HG03575 (cell line): Measurements from ENCODE around the gene FAAH.

ENCODE experiments used
- ATAC-seq: cut with Tn5 transposase; IDR thresholded peaks from one replicate; pipeline ENCODE4 v1.9.1; 2021; ENCODE audit not compliant: unreplicated experiment, insufficient number of reproducible peaks, low FRiP score; ENCODE audit errors: extremely low read depth

The FAAH gene

DNA sequence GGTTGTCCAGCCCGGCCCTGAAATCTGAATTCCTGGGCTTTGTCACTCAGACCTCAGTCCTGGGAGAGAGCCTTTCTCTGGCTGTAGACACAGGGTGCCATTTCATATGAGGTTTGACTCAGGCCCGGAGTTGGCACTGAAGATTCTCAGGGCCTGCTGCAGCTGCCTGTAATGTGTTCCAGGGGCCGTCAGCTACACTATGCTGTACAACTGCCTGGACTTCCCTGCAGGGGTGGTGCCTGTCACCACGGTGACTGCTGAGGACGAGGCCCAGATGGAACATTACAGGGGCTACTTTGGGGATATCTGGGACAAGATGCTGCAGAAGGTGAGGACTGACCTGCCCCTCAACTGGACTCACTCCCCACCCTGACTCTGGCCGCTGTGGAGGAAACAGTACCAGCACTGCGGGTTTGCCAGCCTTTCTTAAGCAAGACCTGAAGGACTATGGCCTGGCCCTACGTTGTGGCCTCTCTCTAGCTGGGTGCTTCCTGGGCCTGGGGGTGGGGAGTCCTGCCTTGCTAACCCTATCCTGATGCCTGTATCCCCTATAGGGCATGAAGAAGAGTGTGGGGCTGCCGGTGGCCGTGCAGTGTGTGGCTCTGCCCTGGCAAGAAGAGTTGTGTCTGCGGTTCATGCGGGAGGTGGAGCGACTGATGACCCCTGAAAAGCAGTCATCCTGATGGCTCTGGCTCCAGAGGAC is 18.9 kb downstream of the FAAH start:
- ATAC-seq, result no peak

DNA sequence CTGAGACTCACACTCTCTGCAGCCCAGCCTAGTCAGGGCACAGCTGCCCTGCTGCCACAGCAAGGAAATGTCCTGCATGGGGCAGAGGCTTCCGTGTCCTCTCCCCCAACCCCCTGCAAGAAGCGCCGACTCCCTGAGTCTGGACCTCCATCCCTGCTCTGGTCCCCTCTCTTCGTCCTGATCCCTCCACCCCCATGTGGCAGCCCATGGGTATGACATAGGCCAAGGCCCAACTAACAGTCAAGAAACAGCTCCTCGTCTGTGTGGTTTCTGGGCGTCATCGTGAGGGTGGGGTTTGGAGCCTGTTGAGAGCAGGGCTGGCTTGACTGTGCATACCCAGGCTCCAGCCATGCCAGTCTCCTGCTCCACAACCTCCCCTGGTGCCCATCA is 19.5 kb downstream of the FAAH start:
- no peak for ATAC-seq

- no peak for ATAC-seq
Measured at GRCh38 chr1:46415514-46415913, 21.4 kb downstream of the FAAH start.

DNA sequence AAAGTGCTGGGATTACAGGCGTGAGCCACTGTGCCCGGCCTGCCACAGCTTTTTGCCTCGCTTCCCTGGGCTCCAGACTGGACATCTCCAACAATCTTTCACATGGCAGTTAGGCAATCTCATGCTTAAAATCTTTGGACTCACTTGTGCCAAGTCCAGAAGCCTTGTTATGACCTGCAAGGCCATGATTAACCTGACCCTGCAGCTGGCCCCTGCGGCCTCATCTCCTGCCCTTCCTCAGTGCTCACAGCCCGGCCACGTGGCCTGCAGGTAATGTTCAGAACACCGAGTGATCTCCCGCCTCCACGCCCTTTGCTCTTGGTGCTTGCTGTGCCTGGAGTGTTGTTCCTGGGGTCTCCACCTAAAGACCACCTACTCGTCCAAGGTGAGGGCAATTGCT is 24.9 kb downstream of the FAAH start:
- ATAC-seq, result no peak

DNA sequence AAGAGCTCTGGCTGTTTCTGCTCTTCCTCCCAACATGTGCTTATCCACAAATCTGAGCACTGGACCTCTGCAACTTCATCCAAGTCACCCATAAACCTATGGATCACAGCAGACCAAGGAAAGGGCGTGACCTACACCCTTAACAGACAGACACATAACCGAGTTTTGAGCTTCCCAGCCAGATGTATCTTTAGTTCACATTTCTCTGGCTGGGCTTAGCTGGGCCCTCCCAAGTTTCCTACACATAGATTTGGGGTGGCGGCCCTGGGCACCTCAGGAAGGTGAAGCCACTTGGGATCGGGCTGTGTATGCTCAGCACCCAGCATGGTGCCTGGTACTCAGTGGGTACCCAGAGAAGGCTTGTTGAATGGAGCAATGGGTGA is 26.4 kb downstream of the FAAH start:
- ATAC-seq, result no peak

DNA sequence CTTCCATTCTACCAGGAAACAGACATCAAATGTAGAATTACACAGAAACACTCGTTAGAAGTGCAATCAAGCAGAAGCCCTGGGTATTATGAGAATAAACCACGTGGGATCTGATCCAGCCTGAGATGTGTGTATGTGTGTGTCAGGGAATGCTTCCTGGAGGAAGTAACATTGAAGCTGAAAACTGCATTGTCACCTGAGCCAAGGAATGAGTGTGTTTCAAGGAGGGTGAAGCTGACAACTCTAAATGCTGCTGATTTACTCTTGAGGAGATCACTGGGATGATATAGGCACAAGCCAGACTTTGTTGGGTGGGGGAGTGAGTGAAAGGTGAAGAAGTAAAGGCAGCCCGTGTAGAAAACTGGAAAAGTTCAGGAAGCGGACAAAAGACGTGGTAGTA is 27.6 kb downstream of the FAAH start:
- no peak for ATAC-seq

- ATAC-seq, result no peak
Measured at GRCh38 chr1:46422261-46422871, 28.2 kb downstream of the FAAH start.

GRCh38 chr1:46423574-46424240 is 29.6 kb downstream of the FAAH start:
- no peak for ATAC-seq

DNA sequence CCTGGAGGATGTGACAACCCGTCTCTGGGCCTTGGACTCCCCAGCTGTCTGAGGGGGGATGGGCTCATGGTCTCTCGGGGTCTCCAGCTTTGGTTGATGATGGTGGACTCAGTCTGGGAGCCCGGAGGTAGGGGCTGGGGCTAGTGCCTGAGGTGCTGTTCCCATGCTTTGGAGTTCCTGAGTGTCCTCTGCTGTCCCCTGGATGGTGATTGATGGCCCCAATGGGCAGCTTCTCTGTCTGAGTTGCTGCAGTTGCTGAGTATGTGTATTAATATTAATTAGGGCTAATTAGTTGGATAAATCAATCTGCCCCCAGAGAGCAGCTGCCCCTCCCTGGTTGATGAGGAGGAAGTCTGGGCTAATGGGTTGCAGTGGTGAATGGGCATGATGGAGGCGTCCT is 30.6 kb downstream of the FAAH start:
- ATAC-seq, result no peak

DNA sequence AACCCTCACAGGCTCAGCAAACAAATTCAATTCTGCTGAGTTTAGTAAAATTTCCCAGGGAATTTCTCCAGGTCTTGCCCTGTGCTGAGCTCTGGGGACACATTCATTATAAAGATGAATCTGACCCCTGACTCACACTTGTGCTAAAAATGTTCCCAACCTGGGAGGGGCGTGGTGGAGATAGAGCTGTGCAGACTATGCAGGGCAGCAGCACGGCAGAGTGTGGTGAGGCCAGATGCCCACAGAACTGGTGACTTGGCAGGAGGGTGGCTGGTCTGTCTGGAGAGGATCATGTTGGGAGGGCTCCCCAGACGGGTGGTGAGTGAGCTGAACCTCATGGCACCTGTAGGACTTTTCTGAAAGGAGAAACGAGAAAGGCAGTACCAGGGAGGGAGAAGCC is 31.6 kb downstream of the FAAH start:
- no peak for ATAC-seq

DNA sequence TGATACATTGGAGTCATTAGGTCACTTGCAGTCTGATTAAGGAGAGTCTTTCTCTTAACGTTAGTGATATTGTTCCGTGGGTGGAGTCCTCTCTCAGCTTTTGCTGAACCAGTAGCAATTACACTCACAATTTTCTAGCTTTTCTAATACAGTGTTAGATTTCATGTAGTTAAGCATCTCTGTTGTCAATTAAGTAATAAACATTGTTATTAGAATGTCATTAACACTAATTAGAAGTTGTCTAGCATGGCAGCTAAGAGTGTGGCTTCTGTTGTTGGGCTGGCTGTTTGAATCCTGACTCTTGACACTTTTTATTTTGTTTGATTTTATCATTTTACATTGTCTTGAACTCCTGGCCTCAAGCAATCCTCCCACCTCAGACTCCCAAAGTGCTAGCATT is 33.4 kb downstream of the FAAH start:
- ATAC-seq, result no peak

DNA sequence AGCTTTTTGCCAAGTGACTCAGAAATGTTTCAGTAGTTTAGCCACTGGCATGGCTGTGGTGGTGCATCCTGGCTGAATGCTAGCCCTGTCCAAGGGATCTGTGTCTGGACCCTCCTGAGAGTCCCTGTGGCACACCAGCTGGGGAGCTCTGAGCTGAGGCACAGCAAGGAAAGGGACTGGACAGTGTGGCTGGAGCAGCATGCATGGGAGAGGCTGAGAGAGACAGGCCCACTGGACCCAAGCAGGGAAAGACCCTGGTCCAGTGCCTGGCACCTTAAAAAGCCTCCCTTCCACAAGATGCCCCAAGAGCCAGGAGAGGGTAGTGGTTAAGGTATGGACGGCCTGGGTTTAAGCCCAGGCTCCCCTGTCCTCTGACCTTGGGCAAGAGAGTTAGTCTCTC is 35.3 kb downstream of the FAAH start:
- no peak for ATAC-seq

GRCh38 chr1:46431695-46432094 is 37.6 kb downstream of the FAAH start:
- ATAC-seq, result no peak

DNA sequence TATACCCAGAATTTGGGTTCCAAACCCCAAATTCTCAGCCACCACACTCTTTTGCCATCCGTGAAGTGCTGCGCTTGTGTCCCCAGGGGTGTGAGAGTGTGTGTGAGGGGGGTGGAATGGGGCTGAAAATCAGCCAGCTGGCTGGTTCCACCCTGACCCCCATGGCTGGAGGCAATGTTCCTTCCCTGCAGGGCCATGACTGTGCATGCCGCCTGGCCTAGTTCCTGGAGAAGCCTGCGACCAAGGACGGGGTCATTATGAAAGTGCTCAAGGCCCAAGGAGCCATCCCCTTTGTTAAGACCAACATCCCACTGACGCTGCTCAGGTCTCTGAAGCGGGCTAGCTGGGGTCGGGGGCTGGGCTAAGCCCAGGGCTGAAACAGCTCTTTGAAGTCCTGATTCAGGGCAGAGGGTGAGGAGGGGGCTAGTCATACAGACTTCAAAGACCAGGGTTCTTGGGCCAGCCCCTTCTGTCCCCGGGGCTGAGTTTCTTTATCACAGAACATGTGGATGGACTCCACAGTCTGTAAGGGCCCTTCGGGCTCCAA is 38.7 kb downstream of the FAAH start:
- ATAC-seq, result no peak

DNA sequence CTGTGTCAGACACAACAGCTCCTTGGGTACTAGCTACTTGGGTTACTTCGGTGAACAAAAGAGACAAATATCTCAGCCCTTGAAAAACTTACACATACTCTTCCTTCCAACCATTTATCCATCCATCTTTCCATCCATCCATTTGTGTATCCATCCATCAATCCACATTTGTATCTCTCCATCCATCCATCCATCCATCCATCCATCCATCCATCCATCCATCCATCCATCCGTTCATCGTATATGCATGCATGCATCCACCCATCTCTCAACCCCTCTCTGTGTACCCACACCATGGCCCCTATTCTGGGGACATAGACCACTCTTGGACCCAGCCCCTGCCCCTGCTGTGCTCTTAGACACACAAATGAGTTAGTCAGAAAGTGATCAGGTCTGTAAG is 40.2 kb downstream of the FAAH start:
- no peak for ATAC-seq

- no peak for ATAC-seq
Measured at GRCh38 chr1:46436844-46437243, 42.7 kb downstream of the FAAH start.

- no peak for ATAC-seq
Measured at GRCh38 chr1:46437723-46438122, 43.6 kb downstream of the FAAH start.

DNA sequence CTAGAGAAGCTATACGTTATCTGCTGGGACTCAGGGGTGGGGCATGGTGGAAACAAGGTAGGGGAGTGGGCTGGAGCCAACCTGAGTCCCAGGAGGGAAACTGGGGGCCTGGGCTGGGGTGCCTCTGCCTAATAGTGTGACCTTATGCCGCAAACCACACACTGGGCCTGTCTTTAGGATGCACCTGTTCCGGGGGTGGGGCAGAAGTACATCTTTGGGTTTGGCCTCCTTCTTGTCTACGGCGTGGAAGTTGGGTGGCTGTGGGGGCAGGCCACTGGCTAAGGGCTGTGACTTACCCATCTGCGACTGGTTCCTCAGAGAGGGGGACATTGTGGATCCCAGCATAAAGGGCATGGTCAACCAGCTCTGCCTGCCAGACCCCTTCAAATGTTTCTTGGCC is 44.2 kb downstream of the FAAH start:
- ATAC-seq, result no peak

DNA sequence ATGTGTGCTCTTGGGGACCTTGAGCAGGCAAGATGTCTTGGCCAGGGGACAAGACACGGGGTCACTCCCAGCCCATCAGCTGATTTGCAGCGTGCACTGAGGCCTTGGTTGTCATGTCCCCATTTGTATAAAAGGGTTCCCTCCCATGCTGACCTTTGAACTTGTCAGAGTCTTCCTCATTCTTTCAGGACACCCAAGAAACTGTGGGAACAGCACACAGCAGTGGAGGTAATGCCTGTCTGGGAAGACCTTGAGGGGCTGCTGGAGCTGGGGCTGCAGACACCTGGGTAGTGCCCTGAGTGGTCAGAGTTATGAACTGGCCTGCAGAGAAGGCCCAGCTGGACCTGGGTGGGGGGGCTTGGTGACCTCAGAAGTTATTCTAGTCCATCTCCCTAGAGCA is 46.4 kb downstream of the FAAH start:
- no peak for ATAC-seq
